KMS-11 (cell line): ENCODE results near the gene KRT86.
"Not testable (repeated sequence)": the region's sequence is repeated elsewhere in the genome, so short reads cannot be mapped to it uniquely, and the experiment has no call there.

Experiments used
- H2AFZ ChIP-seq: fragments of 200-600 bp; sonication (generic); 2 replicates; pipeline ENCODE4 v1.6.1; 2016; ENCODE audit warnings: antibody characterized with exemption, mixed run types, low read depth
- H3K27ac ChIP-seq: fragments of 200-600 bp; sonication (generic); 2 replicates; pipeline ENCODE4 v1.6.1; 2016; ENCODE audit warnings: mild to moderate bottlenecking, mixed run types
- H3K27me3 ChIP-seq: fragments of 200-600 bp; sonication (generic); 2 replicates; pipeline ENCODE4 v1.6.1; 2017; ENCODE audit warnings: mild to moderate bottlenecking, low read depth, mixed run types, moderate library complexity; ENCODE audit not compliant: insufficient read depth
- H3K36me3 ChIP-seq: fragments of 200-600 bp; sonication (generic); 2 replicates; pipeline ENCODE4 v1.6.1; 2017; ENCODE audit warnings: mild to moderate bottlenecking, mixed run types; ENCODE audit not compliant: insufficient read depth
- H3K4me1 ChIP-seq: fragments of 200-600 bp; sonication (generic); 2 replicates; pipeline ENCODE4 v1.6.1; 2016; ENCODE audit warnings: mild to moderate bottlenecking, low read depth, mixed run types; ENCODE audit not compliant: poor library complexity, severe bottlenecking
- H3K4me2 ChIP-seq: fragments of 200-600 bp; sonication (generic); 2 replicates; pipeline ENCODE4 v1.7.0; 2016; ENCODE audit warnings: mild to moderate bottlenecking, mixed run types
- H3K4me3 ChIP-seq: fragments of 200-600 bp; sonication (generic); IDR thresholded peaks from 2 replicates; pipeline ENCODE4 v1.6.1; 2017; ENCODE audit warnings: low read depth, low read length, mixed read lengths; ENCODE audit not compliant: insufficient read depth
- H3K79me2 ChIP-seq: fragments of 200-600 bp; sonication (generic); 2 replicates; pipeline ENCODE4 v1.6.1; 2016; ENCODE audit warnings: low read depth, mixed run types; ENCODE audit not compliant: insufficient read depth
- H3K9ac ChIP-seq: fragments of 200-600 bp; sonication (generic); 2 replicates; pipeline ENCODE4 v1.6.1; 2016; ENCODE audit warnings: mild to moderate bottlenecking, mixed run types
- H4K20me1 ChIP-seq: fragments of 200-600 bp; sonication (generic); 2 replicates; pipeline ENCODE4 v1.6.1; 2016; ENCODE audit warnings: mild to moderate bottlenecking, mixed run types; ENCODE audit not compliant: insufficient read depth
- TF ChIP-seq, protein P1 (sequence below): fragments of 200-600 bp; sonication (generic); conservative IDR thresholded peaks from 2 replicates; pipeline ENCODE4 v1.6.1; 2017; ENCODE audit warnings: low read depth, mild to moderate bottlenecking, antibody characterized with exemption, low read length, moderate library complexity, mixed read lengths

The KRT86 gene

DNA sequence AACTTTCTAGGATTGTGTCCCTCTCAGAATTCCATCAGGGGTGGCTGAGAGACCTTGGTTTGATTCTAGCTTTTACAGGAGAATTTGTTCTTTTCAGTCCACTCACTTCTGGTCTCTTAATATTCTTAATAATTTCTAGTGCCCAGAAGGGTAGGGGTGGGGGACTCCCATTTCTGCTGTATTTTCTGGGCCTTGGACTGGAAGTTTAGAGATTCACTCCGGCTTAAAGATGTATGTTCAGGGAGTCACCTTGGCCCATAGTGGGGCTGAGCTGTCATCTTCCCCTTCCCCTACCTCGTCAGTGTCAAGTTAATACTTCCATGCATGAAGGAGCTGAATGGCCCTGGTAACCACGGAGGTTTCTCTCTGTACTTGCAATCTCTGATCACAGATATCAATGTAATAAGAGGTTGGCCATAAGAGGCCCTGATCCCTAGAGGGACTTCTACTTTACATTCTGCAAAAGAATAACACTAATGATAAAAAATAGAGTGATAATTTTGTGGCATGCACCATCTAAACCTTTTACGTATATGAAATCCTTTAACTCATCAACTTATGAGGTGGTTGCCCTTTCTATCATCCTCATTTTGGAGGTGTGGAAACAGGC, 10.2 kb downstream of the KRT86 start:
- TF ChIP-seq, protein P1, sequence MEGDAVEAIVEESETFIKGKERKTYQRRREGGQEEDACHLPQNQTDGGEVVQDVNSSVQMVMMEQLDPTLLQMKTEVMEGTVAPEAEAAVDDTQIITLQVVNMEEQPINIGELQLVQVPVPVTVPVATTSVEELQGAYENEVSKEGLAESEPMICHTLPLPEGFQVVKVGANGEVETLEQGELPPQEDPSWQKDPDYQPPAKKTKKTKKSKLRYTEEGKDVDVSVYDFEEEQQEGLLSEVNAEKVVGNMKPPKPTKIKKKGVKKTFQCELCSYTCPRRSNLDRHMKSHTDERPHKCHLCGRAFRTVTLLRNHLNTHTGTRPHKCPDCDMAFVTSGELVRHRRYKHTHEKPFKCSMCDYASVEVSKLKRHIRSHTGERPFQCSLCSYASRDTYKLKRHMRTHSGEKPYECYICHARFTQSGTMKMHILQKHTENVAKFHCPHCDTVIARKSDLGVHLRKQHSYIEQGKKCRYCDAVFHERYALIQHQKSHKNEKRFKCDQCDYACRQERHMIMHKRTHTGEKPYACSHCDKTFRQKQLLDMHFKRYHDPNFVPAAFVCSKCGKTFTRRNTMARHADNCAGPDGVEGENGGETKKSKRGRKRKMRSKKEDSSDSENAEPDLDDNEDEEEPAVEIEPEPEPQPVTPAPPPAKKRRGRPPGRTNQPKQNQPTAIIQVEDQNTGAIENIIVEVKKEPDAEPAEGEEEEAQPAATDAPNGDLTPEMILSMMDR: no peak
- Histone ChIP-seq H3K27ac (no peak overlapping the region), H3K4me1 (peaks cover 45% of the 10 kb centered on the region)

DNA sequence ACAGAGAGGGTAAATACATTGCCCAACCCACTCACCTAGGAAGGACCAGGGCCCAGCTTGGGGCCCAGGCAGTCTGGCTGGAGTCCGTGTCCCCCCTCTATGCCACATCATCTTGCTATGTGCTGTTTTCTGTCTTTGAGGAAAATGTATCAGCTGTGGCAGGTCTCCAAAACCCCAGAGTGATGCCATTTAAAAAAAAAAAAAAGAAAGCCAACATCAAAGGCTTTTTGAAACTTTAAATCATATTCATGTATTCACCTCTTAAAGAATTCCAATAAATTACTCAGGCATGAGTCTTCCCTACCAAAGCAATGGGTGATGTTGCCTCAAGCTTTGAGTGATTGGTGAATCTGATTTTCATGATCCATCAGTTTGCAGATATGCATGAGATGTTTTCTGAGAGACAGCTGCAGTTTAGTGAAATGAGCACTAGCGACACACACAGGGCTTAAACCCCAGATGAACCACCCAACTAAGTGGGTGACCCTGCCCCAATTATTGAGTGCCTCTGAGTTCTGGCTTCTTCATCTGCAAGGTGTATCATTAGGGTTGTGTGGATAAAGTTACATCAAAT, 10.8 kb downstream of the KRT86 start:
- TF ChIP-seq, protein P1: no peak
- H3K9ac ChIP-seq: no peak overlapping the region

More for the DNA sequence above, 10.2 kb downstream of the KRT86 start:
- H3K27me3 ChIP-seq: no peaks in the 10 kb centered on the region
- H3K9ac ChIP-seq: no peak overlapping the region
- H4K20me1 ChIP-seq: no peaks in the 10 kb centered on the region
- H3K4me2 ChIP-seq: no peak overlapping the region
- H3K36me3 ChIP-seq: no peaks in the 10 kb centered on the region
- no peak overlapping the region for H3K4me3 ChIP-seq
- no peaks in the 10 kb centered on the region for H3K79me2 ChIP-seq
- H2AFZ ChIP-seq: no peak overlapping the region

DNA sequence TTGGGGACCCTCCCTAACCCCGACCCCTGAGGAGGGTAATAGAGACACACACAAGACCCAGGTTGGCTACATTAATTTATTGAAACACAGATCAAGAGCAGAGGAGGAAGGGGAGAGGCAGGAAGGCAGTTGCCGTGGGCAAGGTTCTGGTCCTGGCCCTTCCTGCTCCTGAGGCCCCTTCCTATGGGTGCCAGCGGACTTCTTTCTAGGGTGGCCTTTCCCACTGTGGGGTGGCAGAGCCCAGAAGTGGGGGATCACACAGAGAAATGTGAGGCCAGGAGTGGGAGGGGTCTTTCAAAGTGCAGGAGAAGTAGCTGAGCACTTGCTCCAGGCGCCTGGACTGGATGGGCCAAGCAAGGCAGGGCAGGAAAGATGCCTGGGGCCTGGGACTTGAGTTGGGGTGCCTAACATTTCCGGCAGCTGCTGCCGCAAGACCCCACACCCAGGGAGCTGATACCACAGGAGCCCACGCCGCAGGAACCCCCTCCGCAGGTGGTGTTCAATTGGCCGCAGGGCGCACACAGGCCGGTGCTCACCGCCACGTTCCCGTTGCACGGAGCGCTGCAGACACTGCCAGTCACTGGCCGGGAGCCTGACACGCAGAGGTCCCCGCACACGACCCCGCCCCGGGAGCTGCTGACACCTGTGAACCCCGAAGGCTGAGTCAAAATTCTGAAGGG, 11.5 kb downstream of the KRT86 start:
- TF ChIP-seq, protein P1: no peak
- Histone ChIP-seq H2AFZ (no peak overlapping the region), H3K79me2 (no peaks in the 10 kb centered on the region), H4K20me1 (no peaks in the 10 kb centered on the region), H3K4me3 (no peak overlapping the region), H3K4me1 (peaks cover 32% of the 10 kb centered on the region), H3K4me2 (no peak overlapping the region), H3K9ac (no peak overlapping the region), H3K27ac (no peak overlapping the region), H3K36me3 (no peaks in the 10 kb centered on the region), H3K27me3 (no peaks in the 10 kb centered on the region)

More for the DNA sequence above, 10.8 kb downstream of the KRT86 start:
- Histone ChIP-seq H3K27ac (no peak overlapping the region), H3K4me1 (peaks cover 39% of the 10 kb centered on the region), H3K36me3 (no peaks in the 10 kb centered on the region), H3K27me3 (no peaks in the 10 kb centered on the region), H2AFZ (no peak overlapping the region), H3K4me3 (no peak overlapping the region), H3K79me2 (no peaks in the 10 kb centered on the region), H3K4me2 (no peak overlapping the region), H4K20me1 (no peaks in the 10 kb centered on the region)

DNA sequence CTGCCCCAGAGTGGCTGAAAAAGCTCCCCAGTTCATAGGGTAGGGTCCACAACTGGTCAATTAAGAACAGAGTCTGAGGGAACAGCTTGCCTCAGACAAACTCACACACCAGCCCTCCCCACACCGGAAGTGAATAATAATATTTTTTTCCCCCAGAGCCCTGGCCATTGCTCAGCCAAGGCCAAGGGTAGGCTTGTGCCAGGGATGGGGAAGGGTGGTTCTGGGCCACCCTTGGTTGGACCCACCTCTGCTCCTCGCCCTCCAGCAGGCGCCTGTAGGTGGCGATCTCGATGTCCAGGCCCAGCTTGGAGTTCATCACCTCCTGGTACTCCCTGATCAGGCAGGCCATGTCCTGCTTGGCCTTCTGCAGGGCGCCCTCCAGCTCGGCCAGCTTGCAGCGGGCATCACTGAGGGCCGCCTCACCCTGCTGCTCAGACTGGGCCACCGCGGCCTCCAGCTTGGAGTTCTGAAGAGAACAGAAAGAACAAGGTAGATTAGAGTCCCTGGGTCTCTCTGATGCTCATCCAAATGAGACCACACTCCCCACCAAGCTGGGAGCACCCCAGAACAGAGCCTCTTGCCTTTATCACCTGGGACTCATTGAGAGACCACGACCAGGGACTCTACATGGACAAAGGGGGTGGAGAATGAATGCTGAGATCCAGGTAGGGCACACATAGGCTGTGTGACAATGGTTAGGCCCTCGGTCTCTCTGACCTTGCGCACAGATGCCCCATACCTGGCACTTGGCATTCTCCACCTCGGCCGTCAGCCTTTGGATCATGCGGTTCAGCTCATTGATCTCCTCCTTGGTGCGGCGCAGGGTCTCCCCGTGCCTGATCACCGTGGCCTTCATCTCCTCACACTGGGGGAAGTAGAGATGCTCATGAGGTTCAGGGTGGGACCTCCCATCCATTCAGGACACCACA, 12.7 kb downstream of the KRT86 start:
- H3K27ac ChIP-seq, H3K9ac ChIP-seq: not testable (repeated sequence)
- TF ChIP-seq, protein P1: 0 out of 2 replicates have a peak, but pooled peaks have one; percentile 30

DNA sequence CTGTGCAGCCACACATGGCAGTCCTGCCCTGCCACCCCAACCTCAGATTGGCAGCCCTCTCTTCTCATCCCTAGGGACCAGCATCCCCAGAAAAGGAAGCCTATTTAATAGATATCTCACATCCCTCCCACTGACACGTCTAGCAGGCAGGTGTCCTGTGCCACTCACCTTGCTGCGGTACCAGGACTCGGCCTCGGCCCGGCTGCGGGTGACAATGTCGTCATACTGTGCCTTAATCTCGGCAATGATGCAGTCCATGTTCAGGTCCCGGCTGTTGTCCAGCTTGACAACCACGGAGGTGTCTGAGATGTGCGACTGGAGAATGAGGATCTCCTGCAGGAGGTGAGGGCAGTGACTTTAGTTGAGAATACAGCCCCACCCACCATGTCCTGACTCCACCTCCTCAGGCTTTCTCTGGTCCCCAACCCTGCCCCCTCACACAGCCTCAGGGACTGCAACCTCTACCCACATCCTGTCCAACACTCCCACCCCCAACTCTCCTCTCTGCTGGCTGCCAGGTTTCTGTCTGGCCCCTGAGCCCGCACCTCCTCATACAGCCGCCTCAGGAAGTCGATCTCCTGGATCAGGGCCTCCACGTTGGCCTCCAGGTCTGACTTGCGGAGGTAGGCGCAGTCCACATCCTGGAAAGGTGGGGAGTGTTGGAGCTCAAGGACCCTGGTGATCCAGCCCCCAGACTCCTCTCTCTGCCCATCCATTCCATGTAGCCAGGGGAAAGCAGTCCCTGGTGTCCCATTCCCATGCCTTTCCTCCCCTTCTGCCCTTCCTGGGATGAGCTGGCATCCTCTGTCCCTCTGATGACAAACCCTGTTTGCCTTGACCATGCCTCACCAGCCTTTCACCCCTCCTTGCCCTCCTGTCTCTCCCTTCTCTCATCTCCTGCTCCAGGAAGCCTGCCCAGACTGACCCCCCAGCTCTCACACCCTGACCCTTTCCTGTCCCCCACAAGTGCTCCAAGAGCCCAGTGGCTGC, 13.7 kb downstream of the KRT86 start:
- not testable (repeated sequence) for H3K9ac ChIP-seq, H3K27me3 ChIP-seq, H3K79me2 ChIP-seq, H4K20me1 ChIP-seq, H3K36me3 ChIP-seq, H3K4me3 ChIP-seq
- peak overlapping the region; percentile 28; the same call in 1 of the 2 replicates for H3K27ac ChIP-seq
- peak overlapping the region; percentile 56; the same call in 1 of the 2 replicates for H3K4me2 ChIP-seq
- peak overlapping the region; percentile 19; the same call in 1 of the 2 replicates for H2AFZ ChIP-seq
- H3K4me1 ChIP-seq: peaks cover 44% of the 10 kb centered on the region

More for the DNA sequence above, 12.7 kb downstream of the KRT86 start:
- H4K20me1 ChIP-seq, H3K36me3 ChIP-seq, H3K27me3 ChIP-seq, H3K4me3 ChIP-seq, H2AFZ ChIP-seq, H3K79me2 ChIP-seq: not testable (repeated sequence)
- Histone ChIP-seq H3K4me2 (0 out of 2 replicates have a peak overlapping the region, but pooled peaks have one; percentile 48), H3K4me1 (peaks cover 34% of the 10 kb centered on the region)
